ENCODE measurements around the gene SCARB1. TPM values are rescaled to one million over a fixed set of nuclear protein-coding genes. Genes with fewer than 3 reads are reported as not detected.

SCARB1 gene
- total and polyA plus RNA-seq, 2 of the 13 experiments (the other 11 are each of a cell fraction or from before 2014, with no cell fraction given): 63.4 to 160 TPM

GRCh38 chr12:124904306-124905098 is 40.8 kb upstream of the SCARB1 start (continued):
- TF ChIP-seq ZHX2 (IDR thresholded peaks at IDR 0.05; ENCODE audit: low read depth) (no peak), ZHX2 (CRISPR knock-in tag; IDR thresholded peaks at IDR 0.05; ENCODE audit: borderline replicate concordance) (0 out of 2 replicates have a peak, but pooled peaks have one; percentile 52), MED8 (CRISPR knock-in tag; IDR thresholded peaks at IDR 0.05; ENCODE audit: insufficient replicate concordance) (no peak), ZBTB38 (CRISPR knock-in tag; IDR thresholded peaks at IDR 0.05) (peak; percentile 89), TCF7L2 (IDR thresholded peaks at IDR 0.05; ENCODE audit: low read depth, low read length) (no peak), GMEB2 (CRISPR knock-in tag; IDR thresholded peaks at IDR 0.05; ENCODE audit: low read depth) (no peak), NFE2L2 (IDR thresholded peaks at IDR 0.05; ENCODE audit: low read length) (peak; percentile 63), KLF6 (CRISPR knock-in tag; IDR thresholded peaks at IDR 0.05) (peak; percentile 86; the same call in 1 of the 2 replicates), ZNF772 (CRISPR knock-in tag; IDR thresholded peaks at IDR 0.05) (no peak), RNF2 (conservative IDR thresholded peaks at IDR 0.05; ENCODE audit: low read depth) (no peak), IKZF5 (CRISPR knock-in tag; IDR thresholded peaks at IDR 0.05) (peak; percentile 85), ARNT2 (CRISPR knock-in tag; IDR thresholded peaks at IDR 0.05; ENCODE audit: low read depth) (peak; percentile 77), DPF2 (CRISPR knock-in tag; IDR thresholded peaks at IDR 0.05; ENCODE audit: borderline replicate concordance, low read depth) (no peak), DZIP1 (CRISPR knock-in tag; IDR thresholded peaks at IDR 0.05) (no peak), SOX13 (IDR thresholded peaks at IDR 0.05) (no peak), SOX13 (CRISPR knock-in tag; conservative IDR thresholded peaks at IDR 0.05 in 1 of 2, IDR thresholded peaks at IDR 0.05 in 1 of 2) (no peak; a peak in 1 of 4 replicates), KAT7 (CRISPR knock-in tag; IDR thresholded peaks at IDR 0.05; ENCODE audit: borderline replicate concordance) (0 out of 2 replicates have a peak, but pooled peaks have one; percentile 60), THAP11 (CRISPR knock-in tag; IDR thresholded peaks at IDR 0.05) (peak; percentile 67)
